CD4-positive, alpha-beta T cell treated with Interleukin-10 for 1 hour (primary cell): Measurements from ENCODE around the gene ADARB1.

Source experiments
- DNase-seq: peaks from one replicate; pipeline ENCODE4 v3.0.0-alpha.2; 2020

The ADARB1 gene

DNA sequence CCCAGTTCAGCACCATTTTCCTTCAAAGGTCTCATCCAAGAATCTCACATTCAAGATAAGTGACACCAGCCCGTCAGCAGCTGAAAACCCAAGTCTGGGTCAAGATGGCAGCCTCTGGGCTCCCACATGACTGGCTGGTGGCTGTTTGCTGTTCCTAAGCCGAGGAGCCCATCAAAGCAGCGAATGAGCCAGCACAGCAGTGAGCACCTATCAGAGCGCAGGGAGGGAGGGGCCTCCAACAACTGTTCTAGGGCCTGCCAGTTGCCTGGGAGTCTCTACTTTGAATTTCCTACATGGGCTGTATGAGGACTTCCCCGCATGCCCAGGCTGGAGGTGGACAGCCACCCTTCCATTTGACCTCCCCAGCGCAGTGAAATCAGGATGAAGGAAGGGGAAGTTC, 102.7 kb downstream of the ADARB1 start:
- no peak for DNase-seq

GRCh38 chr21:45178070-45178608, 103.8 kb downstream of the ADARB1 start:
- no peak for DNase-seq

DNA sequence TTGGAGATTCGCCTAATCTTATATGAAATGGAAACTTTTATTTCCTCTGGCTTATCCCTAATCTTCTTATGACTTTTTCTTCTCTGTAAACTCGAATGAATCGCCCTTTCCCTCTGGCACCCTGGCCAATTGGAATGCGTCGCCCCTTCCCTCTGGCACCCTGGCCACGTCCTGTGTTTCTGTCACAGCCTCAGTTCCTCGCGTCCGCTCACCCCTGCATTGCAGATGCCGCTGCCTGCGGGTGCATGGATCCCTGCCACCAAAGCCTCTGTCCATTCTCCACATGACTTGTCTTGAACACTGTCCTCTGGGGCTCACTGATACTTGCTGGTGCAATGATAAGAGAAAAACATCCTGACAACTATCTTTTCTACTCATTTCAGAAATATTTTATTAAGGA, 104.6 kb downstream of the ADARB1 start:
- no peak for DNase-seq

- no peak for DNase-seq
Measured at GRCh38 chr21:45179568-45180245, 105.3 kb downstream of the ADARB1 start.

DNA sequence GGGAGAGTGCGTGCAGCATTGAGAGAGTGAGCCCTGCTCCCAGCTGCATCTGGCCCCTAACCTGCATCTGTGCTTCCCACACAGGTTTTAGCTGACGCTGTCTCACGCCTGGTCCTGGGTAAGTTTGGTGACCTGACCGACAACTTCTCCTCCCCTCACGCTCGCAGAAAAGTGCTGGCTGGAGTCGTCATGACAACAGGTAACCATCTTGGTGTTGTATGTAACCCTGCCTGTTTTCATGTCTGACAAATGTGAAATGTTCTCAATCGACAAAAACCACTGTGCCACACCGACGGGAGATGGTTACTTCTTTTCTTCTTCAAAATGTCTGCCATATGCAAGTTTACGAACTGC, 105.8 kb downstream of the ADARB1 start:
- DNase-seq = no peak

GRCh38 chr21:45182958-45183357, 108.6 kb downstream of the ADARB1 start:
- no peak for DNase-seq

GRCh38 chr21:45183852-45184251, 109.5 kb downstream of the ADARB1 start:
- no peak for DNase-seq

DNA sequence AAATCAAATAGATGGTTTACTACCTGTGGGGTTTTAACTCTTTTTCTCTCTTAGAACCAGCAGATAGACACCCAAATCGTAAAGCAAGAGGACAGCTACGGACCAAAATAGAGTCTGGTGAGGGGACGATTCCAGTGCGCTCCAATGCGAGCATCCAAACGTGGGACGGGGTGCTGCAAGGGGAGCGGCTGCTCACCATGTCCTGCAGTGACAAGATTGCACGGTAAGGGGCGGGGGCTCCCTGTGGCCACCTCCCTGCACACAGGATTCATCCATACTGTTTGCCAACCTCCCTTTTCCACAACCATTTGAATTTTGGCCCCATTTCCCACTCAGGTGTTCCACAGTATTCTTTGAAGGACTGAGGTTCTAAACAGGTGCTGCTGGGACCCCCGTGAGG, 110.5 kb downstream of the ADARB1 start:
- no peak for DNase-seq

GRCh38 chr21:45186709-45187108, 112.3 kb downstream of the ADARB1 start:
- no peak for DNase-seq

DNA sequence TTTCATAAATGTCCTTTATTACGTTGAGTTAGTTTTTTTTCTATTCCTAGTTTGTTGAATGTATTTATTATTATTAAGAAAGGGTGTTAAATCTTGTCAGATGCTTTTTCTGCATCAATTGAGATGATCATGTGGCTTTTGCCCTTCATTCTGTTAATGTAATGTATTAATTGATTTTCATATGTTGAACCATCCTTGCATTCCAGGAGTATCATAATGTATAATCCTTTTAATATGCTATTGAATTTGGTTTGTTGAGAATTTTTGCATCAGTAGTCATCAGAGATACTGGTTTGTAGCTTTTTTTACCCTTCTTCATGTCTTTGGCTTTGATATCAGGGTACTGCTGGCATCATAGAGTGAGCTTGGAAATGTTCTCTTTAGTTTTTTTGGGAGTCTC, 113.3 kb downstream of the ADARB1 start:
- no peak for DNase-seq

DNA sequence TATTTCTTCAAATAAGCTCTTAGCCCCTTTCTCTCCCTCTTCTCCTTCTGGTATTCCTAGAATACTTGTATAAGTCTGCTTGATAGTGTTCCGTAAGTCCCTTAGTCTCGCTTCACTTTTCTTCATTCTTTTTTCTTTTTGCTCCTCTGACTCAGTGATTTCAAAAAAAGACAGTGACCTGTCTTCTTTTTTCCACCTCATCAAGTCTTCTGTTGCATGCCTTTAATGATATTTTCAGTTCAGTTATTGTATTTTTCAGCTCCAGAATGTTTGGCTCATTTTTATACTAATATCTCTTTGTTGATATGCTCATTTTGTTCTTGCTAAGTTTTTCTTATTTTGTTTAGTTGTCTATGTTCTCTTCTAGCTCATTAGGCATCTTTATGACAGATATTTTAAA, 115.6 kb downstream of the ADARB1 start:
- no peak for DNase-seq

- DNase-seq = no peak
Measured at GRCh38 chr21:45192332-45192731, 118.0 kb downstream of the ADARB1 start.

DNA sequence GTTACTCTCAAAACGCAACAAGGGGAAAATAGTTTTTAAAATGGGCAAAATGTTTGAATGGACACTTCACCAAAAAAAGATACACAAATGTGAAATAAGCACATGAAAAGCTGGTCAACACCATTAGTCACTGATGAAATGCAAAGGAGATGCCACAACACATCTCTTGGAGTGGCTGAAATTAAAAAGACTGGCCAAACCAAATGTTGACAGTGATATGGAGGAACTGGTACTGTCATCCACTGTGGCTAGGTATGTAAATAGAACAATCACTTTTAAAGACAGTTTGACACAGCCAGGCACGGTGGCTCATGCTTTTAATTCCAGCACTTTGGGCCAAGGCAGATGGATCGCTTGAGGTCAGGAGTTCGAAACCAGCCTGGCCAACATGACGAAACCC, 122.2 kb downstream of the ADARB1 start:
- no peak for DNase-seq

DNA sequence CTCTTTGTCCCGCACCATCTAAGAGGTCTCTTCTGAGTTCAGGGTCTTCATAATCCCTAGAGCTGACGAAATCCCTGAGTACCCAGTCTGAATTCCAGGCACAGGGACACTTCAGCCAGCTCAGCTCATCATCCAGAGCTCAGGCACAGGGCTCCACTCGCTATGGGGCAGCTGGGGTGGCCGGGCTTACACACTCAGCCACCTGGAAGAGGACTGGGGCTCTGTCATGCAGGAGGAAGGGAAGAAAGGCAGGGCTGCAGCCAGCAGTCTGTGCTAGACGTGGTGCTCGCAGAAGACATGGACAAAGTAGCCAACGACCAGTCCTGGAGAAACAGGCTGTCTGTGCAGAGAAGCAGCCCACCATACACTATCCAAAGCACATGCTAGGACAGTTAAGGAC, 124.8 kb downstream of the ADARB1 start:
- DNase-seq = no peak

DNA sequence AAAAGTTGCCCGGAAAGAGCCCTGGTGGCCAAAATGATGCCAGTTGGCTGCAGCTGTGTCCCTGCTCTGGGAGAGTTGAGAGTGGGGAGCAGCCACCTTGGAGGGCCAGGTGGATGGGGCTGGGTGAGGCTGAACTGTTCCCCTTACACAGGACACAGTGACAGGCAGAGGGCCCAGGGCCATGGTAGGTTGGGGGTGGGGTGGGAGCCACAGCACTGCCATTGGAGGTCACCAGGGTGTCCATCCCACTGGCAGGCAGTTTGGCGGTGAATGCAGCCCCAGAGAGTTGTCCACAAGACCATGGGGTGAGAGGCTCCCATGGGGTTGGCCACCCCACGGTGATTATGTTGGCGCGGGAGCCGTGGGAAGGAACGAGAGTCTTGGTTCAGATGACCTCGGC, 125.7 kb downstream of the ADARB1 start:
- no peak for DNase-seq

DNA sequence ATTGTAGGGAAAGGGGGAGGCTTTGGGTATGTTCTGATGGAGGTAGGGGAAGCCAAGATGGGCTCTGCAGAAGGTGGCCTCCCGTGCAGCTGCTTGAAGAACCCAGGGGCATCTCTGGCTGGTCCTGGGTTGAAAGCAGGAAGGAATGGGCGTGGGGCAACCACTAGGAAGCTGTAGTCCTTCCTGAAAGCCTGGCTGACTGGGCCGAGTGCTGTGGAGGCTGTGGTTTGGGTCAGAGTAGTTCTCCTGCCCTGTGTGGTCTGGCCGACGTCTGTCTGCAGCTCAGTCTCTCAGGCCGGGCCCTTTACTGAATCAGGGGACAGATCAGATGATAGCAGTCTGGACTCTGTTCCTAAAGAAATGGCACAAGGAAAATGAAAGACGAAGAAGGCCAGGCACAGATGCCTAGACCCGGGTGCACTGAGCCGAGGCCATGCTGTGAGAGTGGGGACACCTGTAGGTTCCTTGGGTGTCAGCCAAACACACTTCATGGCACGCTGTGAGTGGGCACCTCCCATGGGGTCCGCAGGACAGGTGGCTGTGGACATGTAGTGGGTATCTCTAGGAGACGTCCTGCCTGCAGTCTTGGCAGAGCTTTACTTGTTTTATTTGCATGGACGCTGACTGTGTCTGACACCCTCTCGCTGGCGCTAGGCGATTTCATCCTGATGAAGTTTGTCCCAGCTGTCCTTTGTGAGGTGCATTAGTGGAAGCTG, 126.4 kb downstream of the ADARB1 start:
- no peak for DNase-seq

- no peak for DNase-seq
Measured at GRCh38 chr21:45202344-45202743, 128.0 kb downstream of the ADARB1 start.

GRCh38 chr21:45202889-45203288, 128.5 kb downstream of the ADARB1 start:
- no peak for DNase-seq

GRCh38 chr21:45203983-45204382, 129.6 kb downstream of the ADARB1 start:
- no peak for DNase-seq

DNA sequence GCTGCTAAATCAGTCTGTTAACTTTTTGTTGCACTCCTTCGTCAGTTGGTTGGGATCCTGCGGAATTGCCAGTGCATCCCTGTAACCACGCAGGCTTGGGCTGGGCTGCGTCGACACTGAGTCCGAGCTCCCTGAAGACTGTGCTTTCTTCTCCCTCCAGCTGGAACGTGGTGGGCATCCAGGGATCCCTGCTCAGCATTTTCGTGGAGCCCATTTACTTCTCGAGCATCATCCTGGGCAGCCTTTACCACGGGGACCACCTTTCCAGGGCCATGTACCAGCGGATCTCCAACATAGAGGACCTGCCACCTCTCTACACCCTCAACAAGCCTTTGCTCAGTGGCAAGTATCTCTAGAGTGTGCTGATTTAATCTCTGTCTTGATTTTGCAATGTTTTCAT, 130.0 kb downstream of the ADARB1 start:
- DNase-seq = no peak

DNA sequence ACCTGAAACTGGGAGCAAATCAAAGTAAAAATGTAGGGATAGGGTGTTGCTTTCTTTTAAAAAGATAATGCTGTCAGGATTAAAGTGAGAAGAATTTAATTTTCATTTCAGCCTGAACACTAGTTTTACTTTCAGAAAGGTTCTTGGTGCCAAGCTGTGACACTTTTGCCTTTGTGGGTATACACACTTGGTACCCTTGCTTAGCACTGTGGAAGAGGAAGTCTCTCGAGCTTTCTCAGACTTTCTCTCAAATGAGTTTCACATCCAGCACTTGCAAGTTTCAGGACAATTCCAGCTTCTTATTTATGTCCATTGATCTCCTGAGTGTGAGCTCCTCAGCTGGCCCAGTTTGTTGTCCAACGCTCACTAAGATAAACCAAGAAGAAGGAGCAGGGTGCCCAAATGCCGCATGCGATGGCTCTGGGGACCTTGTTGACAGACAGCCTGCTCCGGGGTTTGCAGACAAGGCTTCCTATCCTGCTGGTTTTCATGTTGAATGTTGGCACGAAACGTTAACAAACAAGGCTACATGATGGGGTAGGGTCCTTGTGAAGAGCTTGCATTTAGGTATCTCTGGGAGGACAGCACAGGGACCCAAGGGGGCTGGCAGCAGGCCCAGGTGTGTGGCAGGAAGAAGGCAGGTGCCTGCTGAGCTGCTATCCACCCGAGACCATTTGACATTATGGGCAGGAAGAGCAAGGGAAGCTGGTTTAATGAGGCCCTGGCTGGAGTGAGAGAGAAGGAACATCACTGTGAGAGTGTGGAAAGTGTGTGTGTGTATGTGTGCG, 133.7 kb downstream of the ADARB1 start:
- no peak for DNase-seq

DNA sequence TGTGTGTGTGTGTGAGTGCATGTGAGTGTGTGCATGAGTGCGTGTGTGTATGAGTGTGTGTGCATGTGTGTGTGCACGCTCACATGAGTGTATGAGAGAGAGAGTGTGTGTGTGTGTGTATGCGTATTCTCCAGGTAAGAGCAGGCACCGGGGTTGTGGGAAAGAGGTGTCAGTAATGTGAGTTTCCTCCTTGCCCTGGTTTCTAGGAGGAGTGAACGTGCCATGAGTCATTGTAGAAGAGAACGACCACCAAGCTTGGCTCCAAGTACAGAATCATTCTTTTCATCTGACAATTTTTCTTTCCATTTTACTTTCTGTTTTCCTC, 134.2 kb downstream of the ADARB1 start:
- DNase-seq = no peak

DNA sequence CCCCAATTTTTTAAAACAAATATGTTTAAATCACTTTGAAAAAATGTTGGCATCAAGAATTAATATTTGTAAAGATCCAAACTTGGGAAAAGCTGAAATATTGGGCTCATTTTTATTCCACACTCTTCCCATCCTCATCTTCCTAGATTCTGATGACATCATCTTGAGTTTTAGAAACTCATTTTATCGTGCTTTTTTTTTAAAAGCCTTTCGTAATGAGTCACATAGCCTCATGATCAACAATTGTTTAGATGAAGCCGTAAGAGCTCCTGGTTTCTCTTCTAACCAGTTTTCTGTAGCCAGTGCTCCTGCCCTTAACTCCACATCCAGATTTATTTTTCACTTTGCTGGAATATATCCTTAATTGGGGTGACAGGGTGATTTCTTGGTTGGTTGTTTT, 134.7 kb downstream of the ADARB1 start:
- DNase-seq = no peak

- DNase-seq = no peak
Measured at GRCh38 chr21:45209685-45210284, 135.4 kb downstream of the ADARB1 start.
